ENCODE results near the gene CDX1.
"Not testable (repeated sequence)": the region's sequence is repeated elsewhere in the genome, so short reads cannot be mapped to it uniquely, and the experiment has no call there.

CDX1 gene

DNA sequence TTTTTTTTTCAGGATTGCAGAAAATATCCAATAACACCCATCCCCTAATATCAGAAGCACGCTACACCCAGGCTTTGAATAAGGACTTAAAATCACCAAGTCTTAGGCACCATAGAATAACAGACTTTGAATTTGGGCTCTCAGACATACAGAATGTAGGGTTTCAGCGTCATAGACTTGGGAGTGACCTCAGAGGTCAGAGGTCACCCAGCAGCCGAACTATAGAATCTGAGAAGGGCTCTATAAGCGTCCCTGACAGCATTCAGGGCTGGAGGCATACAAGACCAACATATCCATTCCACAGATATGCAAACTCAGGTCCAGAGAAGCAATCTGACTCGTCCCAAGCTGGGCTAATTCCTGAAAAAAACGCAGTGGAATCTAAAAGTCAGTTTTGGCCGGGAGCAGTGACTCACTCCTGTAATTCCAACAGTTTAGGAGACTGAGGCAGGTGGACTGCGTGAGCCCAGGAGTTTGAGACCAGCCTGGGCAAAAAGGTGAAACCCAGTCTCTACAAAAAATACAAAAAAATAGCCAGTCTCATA lies 58.0 kb downstream of the CDX1 start:
- no peak for DNase-seq (ENCODE audit: low read depth in 3 of 3, low spot score in 1 of 3)

DNA sequence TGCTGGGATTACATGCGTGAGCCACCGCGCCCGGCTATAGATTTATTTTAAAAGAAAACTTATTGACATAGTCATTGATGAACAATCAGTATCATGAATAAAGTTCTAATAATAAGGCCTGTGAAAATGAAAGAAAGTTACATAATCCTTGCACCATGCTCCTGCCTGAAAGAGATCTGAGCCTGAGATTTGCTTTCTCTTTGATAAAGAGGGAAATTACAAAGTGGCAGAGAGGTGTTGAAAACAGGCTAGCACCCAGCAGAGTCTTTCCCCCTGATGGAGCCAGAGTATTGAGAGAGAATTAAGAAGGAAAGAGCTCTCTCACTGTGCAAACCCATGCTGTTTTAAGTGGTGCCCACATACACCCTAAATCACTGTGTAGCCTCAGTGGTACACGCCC lies 60.5 kb downstream of the CDX1 start:
- DNase-seq (ENCODE audit: low read depth in 3 of 3, low spot score in 1 of 3) = no peak

DNA sequence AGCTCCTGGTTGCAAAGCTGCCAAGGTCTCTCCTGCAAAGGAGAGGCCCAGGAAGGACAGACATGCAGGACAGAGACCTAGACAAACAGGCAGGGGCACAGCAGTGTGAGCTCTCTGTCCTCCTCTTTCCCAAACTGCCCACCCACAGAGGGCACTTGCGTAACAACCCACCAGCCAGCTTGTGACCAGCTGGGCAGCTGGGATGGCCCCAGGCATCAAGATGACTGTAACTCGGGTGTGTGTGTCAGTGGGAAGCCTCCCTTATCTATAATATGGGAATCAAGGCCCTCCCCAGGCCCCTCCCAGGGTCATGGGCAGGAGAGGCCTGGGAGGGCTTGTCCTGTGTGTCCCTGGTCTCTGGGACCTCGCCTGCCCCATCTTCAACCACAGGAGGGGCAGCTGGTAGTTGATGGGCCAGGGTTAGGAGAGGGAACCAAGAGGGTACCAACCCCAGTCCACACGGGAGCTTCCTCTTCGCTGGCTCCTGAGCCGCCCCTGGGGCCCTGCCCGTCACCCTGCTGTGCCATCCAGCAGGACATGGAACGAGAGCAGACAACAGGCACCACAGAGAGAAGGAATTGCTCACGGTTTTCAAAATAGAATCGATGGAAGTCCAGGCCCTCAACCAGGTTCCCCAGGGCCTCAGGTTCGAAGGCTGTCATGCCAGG lies 61.2 kb downstream of the CDX1 start:
- no peak for DNase-seq (ENCODE audit: low read depth in 3 of 3, low spot score in 1 of 3)

DNA sequence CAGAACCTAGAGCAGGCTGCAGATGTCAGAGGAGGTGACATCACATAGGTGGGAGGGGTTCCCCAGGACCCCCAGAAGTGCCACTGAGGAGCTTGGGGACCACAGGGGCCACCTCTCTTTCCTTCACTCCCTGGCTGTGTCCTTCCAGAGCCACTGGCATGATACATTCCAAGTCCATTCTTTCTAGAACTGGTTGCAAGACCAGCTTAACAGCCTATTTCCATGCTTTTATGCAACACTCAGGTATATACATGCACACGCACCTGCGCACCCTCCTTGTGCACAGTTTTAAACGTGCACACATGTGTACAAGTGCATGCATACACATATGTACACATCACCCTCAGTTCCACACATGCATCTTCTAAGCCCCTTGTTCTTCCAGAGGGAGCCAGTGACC lies 63.0 kb downstream of the CDX1 start:
- DNase-seq (ENCODE audit: low read depth in 3 of 3, low spot score in 1 of 3) = no peak

DNA sequence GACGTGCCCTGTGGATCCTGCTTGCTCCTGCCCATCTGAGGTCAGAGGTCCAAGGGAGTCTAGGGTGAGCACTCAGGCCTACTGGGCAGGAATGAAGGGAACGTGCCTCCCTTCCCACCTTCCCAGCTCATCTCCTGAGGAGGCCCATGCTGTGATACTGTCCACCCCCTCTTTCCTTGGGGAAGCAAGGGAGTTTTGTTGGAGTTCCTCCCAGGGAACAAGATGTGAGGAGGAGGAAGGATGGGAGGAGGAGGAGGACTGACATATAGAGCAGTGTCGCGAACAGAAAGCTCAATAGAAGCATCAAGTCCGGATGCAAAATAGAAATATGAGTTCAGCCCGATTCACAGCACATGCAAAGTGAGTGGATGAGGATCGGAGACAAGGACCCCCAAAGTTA lies 64.3 kb downstream of the CDX1 start:
- no peak for DNase-seq (ENCODE audit: low read depth in 3 of 3, low spot score in 1 of 3)

DNA sequence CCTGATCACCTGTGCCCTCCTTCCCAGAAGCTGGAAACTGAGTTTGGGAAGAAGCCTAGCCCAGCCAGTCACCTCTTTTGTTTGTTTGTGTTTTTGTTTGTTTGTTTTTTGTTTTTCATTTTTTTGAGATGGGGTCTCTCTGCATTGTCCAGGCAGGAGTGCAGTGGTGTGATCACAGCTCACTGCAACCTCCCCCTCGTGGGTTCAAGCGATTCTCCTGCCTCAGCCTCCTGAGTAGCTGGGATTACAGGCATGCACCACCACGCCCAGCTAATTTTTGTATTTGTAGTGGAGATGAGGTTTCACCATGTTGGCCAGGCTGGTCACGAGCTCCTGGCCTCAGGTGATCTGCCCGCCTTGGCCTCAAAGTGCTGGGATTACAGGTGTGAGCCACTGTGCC lies 67.1 kb downstream of the CDX1 start:
- DNase-seq (ENCODE audit: low read depth in 3 of 3, low spot score in 1 of 3) = not testable (repeated sequence)
